GM10248 (cell line): ENCODE data around the gene NLGN1.

ENCODE experiments used
- CTCF ChIA-PET: fragments of 300-600 bp; sonication (Branson Sonifier 250); formaldehyde crosslinking; extraction: SDS; loops from one replicate; lab custom pipeline; 2021; ENCODE audit warnings: antibody characterized with exemption; lab: Yijun Ruan, JAX
- POLR2A ChIA-PET: fragments of 350-650 bp; sonication (Branson Sonifier 250); formaldehyde crosslinking; extraction: SDS; loops from one replicate; lab custom pipeline; 2020; ENCODE audit warnings: antibody characterized with exemption; lab: Yijun Ruan, JAX
- DNase-seq: peaks from one replicate; pipeline ENCODE4 v3.0.0; 2012; ENCODE audit errors: extremely low spot score
- CTCF ChIP-seq: IDR thresholded peaks from 2 replicates; pipeline ENCODE4 v1.5.1; 2012; ENCODE audit warnings: mild to moderate bottlenecking, low read depth; ENCODE audit errors: extremely low read depth, missing control alignments, control extremely low read depth

The NLGN1 gene

GRCh38 chr3:173630849-173631248, 233.3 kb downstream of the NLGN1 start:
- TF ChIP-seq CTCF: no peak
- ChIA-PET POLR2A (no interaction called here), CTCF (no interaction called here)
- no peak for DNase-seq

GRCh38 chr3:173632945-173633344, 235.4 kb downstream of the NLGN1 start:
- TF ChIP-seq CTCF: no peak
- ChIA-PET POLR2A (no interaction called here), CTCF (interaction anchor here (0.9 to 1.6 kb wide), 2 partner anchors 8 to 19 kb away, joined by 3 read pairs; no protein-coding TSS in a partner anchor)
- DNase-seq: no peak

- no peak for TF ChIP-seq CTCF
- ChIA-PET POLR2A (no interaction called here), CTCF (no interaction called here)
- DNase-seq: no peak
Measured at GRCh38 chr3:173635826-173636225, 238.3 kb downstream of the NLGN1 start.

DNA sequence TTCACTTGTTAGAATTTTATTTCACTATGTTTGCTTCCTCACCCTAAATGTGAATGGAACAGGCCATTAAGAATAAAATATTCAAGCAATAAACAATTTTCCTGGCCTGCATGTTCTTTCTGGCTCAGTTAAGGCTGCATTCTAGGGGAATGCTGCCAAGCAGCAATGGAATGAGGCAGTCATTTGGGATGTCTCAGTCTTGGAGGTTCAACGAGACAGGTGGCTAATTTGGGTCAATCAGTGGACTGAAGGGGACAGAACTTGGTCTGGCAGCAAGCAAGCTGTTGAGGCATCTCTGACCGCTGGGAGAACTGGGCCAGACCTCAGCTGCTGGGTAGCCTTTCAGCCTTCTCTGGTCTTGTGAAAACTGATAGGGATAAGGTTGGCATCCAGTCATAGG, 241.6 kb downstream of the NLGN1 start:
- POLR2A ChIA-PET: no interaction called here
- CTCF ChIA-PET: no interaction called here
- no peak for TF ChIP-seq CTCF
- no peak for DNase-seq

DNA sequence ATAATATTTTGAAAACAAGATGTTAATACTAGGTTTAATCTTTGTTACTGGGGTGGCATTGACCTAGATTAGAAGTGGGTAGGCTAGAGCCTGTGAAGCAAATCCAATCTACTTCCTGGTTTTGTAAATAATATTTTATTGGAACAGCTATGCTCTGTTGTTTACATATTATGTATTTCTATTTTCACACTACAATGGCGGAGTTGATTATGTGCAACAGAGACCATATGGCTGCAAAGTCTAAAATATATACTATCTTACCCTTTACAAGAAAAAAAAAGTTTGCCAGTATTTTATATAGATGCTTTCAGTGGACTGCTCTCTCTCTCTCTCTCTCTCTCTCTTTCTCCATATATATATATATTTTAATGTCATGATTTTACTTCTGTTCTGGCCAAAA, 244.2 kb downstream of the NLGN1 start:
- no peak for TF ChIP-seq CTCF
- POLR2A ChIA-PET: no interaction called here
- CTCF ChIA-PET: interaction anchor here (1.4 kb wide), 1 partner anchor 11 kb away, joined by 4 read pairs; no protein-coding TSS in a partner anchor
- no peak for DNase-seq

DNA sequence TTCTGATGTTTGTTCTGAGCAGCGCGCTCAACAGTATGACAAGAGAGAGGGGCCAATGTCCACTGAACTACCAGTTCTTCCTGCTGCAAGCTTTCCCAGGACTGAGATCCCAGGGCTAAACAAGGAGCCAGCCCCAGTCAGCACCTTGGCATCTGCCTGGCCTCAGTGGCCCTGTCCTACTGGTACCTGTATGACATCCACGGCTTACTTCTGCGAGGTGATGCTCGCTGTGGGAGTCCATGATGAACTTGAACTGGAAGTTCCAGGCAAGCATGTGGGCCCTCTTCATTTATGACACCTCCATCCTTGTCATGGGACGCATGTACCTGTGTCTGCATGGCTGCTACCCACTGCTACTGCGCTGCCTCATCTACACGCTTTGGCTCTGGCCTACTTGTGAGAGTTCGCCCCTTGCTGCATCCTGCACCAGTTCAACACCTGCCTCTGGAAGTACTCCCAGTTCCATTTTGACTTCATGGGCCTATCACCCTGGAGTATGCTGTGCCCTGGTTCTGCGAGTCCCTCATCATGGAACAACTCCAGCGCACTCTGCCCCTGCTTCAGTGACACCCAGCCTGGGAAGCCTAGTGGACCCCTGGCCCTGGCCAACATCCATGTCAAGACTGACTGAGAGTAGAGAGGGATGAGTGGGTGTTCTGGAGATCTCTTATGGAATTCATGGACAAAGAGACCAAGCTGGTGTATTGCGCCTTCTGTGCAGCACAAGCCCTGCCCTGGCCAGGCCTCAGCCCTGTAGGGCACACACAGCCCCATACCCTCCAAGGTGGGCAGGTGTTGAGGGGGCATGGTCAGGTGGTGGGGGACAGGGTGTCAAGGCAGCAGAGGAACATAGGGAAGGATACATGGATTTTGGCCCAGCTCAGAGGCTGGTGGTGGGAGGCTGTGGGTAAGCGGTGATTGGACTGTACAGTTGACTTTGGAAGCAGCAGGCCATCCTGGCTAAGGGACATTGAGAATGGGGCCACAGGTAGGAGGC, 246.8 kb downstream of the NLGN1 start:
- CTCF ChIA-PET: no interaction called here
- TF ChIP-seq CTCF: no peak
- DNase-seq: no peak
- POLR2A ChIA-PET: no interaction called here
